GM18498 (cell line): ENCODE measurements around the gene TGFBR3.

Experiments used
- ATAC-seq: cut with Tn5 transposase; IDR thresholded peaks from one replicate; pipeline ENCODE4 v1.9.1; 2021; ENCODE audit warnings: mild to moderate bottlenecking, moderate library complexity; ENCODE audit not compliant: unreplicated experiment

The TGFBR3 gene

GRCh38 chr1:91718877-91719276, 167.1 kb downstream of the TGFBR3 start:
- no peak for ATAC-seq

GRCh38 chr1:91718368-91718767, 167.6 kb downstream of the TGFBR3 start:
- no peak for ATAC-seq

- no peak for ATAC-seq
Observed at GRCh38 chr1:91717839-91718238, 168.1 kb downstream of the TGFBR3 start.

- ATAC-seq: no peak
Observed at GRCh38 chr1:91716339-91716738, 169.6 kb downstream of the TGFBR3 start.

GRCh38 chr1:91715416-91716000, 170.4 kb downstream of the TGFBR3 start:
- no peak for ATAC-seq

GRCh38 chr1:91714867-91715381, 171.0 kb downstream of the TGFBR3 start:
- no peak for ATAC-seq

- ATAC-seq: peak; percentile 67
Observed at GRCh38 chr1:91712981-91713841, 172.7 kb downstream of the TGFBR3 start.

GRCh38 chr1:91712393-91712792, 173.6 kb downstream of the TGFBR3 start:
- no peak for ATAC-seq

GRCh38 chr1:91711504-91712247, 174.3 kb downstream of the TGFBR3 start:
- ATAC-seq: no peak

- no peak for ATAC-seq
Observed at GRCh38 chr1:91710261-91710660, 175.7 kb downstream of the TGFBR3 start.

- ATAC-seq: no peak
Observed at GRCh38 chr1:91708691-91709090, 177.3 kb downstream of the TGFBR3 start.

- no peak for ATAC-seq
Observed at GRCh38 chr1:91707890-91708218, 178.1 kb downstream of the TGFBR3 start.

GRCh38 chr1:91707114-91707889, 178.6 kb downstream of the TGFBR3 start:
- no peak for ATAC-seq

GRCh38 chr1:91706140-91706957, 179.6 kb downstream of the TGFBR3 start:
- ATAC-seq: no peak

GRCh38 chr1:91704746-91705145, 181.2 kb downstream of the TGFBR3 start:
- no peak for ATAC-seq

- ATAC-seq: no peak
Observed at GRCh38 chr1:91703095-91703494, 182.9 kb downstream of the TGFBR3 start.

- no peak for ATAC-seq
Observed at GRCh38 chr1:91701472-91701869, 184.5 kb downstream of the TGFBR3 start.

- ATAC-seq: no peak
Observed at GRCh38 chr1:91700771-91701471, 185.0 kb downstream of the TGFBR3 start.

- no peak for ATAC-seq
Observed at GRCh38 chr1:91700332-91700731, 185.6 kb downstream of the TGFBR3 start.
